GM18505 (cell line): ENCODE results near the gene CRACDL.
"Not testable (repeated sequence)": the region's sequence is repeated elsewhere in the genome, so short reads cannot be mapped to it uniquely, and the experiment has no call there.

Experiments used
- ATAC-seq: cut with Tn5 transposase; IDR thresholded peaks from one replicate; pipeline ENCODE4 v1.9.1; 2021; ENCODE audit not compliant: unreplicated experiment
- POLR2A ChIP-seq: IDR thresholded peaks from 4 replicates; pipeline ENCODE4 v1.6.1; 2011; ENCODE audit warnings: borderline replicate concordance; ENCODE audit not compliant: insufficient read depth, insufficient read length; ENCODE audit errors: extremely low read depth

The CRACDL gene

DNA sequence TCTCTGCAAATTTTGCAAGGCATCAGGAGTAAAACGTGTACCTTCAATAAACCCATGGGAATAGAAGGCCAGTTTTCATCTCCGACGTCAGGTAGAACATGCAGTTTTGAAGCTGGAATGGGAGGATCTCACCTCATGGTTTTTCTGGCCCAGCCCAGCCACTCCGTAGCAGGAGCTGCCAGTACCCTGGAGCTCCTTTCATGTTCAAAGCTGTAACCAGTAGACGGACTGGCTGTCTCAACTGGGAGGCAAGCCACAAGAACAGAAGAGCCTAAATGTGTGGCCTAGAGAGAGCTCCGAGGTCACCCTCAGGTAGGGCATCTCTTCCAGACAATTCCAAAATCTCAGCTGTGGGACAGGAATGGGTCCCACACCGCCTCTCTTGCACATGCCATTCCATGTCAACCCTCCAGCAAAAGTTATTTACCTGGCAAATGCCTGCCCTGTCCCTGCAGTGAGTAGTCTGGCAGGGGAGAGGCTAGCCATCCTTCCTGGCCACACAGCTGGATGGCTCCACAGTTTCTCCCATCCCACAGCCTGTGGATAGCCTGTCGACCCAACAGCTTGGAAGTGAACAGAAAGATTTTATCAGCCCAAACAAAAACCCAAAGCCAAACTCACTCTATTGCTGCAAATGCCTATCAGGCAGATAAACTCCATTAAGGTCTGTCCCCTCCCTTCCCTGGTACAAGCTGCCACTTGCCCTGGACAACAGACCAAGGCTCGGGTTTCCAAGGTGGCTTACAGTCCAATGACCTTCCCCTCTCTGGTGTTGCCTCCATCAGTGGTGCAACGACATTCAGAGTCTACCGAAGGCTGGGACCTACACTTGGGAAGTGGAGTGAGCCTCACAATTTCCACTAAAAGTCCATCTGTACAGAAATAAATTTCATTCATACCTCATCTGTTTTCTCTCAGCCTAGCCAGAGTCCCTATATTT lies 27.8 kb downstream of the CRACDL start:
- no peak for ATAC-seq
- TF ChIP-seq POLR2A = no peak

DNA sequence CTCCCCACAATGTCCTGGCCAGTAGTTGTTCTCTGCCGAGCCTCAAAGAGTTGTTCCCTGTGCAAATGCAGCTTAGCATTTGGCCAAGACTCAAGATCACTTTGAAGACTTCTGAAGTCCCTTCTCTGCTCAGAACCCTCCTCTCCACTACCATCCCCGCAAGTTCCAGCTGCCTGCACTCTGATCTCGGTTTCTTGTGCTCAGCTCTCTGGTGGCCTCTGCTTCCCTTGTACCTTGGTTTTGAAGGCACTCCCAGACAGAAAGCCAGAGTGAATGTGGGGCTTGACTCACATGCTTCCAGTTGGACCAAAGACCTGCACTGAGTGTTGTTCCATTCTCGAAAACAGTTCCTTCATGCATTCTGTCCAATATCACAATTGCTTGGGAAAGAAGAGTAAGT lies 28.6 kb downstream of the CRACDL start:
- no peak for ATAC-seq
- TF ChIP-seq POLR2A = no peak

DNA sequence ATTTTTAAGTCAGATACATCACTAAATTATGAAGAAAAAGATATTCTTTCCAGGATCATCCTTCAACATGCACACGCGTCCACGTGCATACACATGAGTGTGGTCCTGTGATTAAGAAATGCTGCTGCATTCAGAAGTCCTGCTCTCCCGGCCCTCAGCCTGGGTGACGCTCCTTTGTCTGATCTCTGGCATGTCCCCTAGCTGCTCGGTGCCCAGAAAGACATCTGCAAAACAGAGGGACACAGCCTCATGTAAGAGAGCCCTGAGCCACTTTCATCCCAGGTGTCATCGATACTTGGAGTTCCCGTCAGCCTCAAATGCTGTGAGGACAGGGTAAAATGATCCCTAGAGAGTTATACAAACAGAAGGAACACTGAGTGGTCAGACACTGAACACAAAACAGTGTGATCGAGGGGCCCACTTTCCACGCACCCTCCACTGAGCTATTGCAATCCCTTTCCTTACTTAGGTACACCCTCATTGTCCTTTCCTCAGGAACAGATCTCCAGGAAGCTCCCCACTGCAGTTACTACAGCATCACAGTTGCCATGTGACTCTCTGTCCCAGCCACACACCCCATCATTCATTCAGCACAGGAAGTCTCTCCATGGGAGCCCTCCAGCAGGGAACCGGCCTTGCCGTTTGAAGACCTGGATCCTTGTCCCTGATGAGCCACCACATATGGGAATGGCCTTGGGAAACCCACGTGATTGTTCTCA lies 32.1 kb downstream of the CRACDL start:
- TF ChIP-seq POLR2A = no peak
- ATAC-seq = no peak

DNA sequence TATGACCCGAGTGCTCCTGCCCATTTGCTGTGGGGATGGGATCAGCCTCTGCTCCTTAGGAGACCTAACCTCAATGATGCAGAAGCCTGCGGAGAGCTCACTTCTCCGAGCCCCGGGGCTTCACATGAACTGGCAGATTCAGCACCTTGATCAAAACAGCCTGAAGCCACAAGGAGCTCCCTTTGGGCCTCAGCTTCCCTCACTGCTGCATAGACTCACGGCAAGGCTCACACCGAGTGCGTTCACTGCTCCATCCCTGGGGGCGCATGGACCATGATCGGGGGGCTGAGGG lies 33.0 kb downstream of the CRACDL start:
- no peak for ATAC-seq
- TF ChIP-seq POLR2A = no peak

DNA sequence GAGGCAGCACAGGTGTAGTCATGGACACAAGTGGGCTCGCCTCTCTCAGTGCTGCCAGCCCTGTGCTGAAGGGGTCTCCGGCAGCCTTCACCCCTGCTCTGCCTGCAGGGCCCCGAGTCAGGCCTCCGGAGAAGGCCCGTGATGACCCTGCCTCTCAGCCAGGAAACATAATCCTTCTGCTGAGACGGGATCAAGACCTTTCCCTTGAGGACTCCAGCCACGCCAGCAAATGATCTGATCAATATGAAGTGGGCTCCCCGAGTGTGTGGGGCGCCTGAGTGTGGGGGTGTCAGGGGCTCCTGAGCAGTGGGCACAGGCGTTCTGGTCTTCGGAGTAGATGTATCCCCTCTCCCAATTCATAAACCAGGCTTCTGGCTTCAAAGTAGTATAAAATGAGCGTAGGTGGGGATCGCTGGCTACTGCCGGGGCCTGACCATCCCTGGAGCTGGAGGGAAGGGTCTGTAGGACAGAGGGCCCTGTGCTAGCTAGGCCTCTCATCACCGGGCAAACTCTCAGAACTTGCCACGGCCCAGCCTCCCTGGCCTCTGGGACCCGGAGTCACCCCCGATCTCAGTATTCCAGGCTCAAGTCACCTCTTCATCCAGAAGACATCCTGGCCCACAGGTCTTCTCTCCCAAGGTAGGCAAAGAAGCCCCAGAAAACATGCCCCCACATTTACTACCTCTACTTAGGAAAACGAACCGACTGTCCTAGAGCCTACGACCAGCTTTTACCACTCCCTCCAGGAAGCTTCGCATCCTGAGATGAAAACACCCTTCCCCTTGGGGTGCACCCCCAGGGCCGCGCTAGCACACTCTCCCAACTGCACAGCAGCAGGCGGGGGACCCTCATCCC lies 33.6 kb downstream of the CRACDL start:
- no peak for TF ChIP-seq POLR2A
- ATAC-seq = no peak

DNA sequence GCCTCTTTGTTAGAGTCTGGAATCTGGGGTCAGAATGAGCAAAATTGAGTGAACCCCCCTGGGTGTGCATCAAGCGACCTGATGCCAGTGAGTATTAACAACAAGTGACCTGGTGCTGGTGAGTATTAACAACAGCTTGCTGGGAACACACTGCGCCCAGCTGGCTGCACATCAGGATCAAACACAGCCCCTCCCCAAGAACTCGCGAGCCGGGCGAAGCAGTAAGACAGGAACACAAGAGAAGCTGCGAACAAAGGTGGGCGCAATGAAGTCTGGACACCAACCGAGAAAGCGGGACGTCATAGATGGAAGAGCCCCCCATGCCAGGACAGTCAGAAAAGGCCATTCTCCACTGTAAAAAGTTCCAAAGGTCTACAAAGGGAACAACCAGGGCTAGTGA lies 34.3 kb downstream of the CRACDL start:
- no peak for TF ChIP-seq POLR2A
- no peak for ATAC-seq

- no peak for ATAC-seq
These were observed 34.7 kb downstream of the CRACDL start for GRCh38 chr2:98901291-98901690.

DNA sequence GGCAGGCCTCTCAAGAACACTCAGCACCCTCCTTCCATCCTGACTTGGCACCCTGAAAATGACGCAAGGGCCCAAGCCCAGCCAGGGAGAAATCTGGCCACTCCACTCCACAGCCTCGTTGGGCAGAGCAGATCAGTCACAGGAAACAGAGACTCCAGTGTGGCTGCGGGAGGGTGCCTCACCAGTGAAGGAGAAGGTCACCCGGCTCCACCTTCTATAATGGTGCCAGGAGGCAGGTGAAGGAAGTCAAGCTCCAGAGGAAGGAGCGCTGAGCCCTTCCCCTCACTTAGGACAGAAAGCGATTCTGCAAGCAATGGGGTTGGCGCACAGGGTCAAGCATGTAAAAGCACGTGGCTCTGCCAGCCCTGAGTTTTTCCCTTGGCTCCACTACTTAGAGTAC lies 35.3 kb downstream of the CRACDL start:
- TF ChIP-seq POLR2A = no peak
- ATAC-seq = no peak

More at GRCh38 chr2:98901291-98901690, 34.7 kb downstream of the CRACDL start:
- no peak for TF ChIP-seq POLR2A

DNA sequence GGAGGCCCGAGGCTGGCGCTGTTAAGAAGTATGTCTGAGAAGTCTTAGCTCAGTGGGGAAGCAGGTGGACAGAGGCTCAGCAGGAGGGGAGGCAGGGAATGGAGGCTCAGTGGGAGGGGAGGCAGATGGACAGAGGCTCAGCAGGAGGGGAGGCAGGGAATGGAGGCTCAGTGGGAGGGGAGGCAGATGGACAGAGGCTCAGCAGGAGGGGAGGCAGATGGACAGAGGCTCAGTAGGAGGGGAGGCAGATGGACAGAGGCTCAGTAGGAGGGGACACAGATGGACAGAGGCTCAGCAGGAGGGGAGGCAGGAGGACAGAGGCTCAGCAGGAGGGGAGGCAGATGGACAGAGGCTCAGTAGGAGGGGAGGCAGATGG lies 36.3 kb downstream of the CRACDL start:
- ATAC-seq = not testable (repeated sequence)

DNA sequence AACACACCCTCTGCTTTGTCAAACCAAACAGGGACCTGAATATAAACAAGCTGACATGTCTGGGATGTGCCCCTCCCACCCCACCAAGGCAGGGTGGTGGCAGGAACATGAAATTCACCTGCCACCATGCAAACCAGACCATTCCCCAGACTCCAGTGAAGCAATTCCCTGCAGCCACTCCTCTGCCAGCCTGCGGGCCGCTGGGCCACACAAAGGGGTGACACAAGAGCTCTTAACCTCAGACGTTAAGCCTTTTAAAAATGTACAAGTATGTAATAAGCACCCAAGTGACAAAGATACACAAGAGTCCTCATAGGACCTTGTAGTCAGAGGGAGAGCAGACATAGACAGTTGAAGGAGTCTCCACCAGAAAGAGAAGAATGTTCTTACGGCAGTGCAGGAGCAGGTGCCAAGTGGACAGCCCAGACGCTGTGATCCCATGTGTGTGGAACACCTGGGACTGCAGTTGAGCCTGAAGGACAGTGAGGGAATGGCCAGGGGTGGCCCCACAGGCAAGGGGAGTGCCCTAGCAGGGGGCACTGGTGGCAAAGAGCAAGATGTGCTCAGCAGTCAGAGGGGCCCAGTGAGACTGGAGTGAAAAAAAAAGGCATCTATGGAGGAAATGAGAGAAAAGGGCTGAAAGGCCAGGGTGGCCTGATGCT lies 36.9 kb downstream of the CRACDL start:
- no peak for ATAC-seq
- TF ChIP-seq POLR2A = no peak

DNA sequence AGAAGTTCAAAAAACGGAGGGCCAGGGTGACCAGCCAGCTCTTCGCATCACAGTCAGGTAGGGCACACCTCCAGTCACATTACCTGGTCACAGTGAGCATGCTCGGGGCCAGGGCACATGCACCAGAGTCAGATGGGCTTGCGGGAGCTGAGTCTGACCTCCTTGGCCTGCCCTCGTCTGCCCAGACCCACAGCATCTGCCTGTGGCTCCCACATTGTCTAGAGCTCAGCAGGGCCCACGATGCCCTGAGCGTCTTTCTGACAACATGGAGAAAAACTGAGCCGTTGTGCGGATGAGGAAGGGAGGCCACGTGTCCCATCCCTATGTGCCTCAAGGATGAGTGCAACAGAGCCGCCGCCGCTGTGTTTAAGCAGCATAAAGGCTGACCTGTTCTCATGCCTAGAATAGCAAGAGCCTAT lies 37.6 kb downstream of the CRACDL start:
- no peak for TF ChIP-seq POLR2A
- ATAC-seq = no peak

GRCh38 chr2:98897746-98898145 lies 38.3 kb downstream of the CRACDL start:
- no peak for ATAC-seq
- TF ChIP-seq POLR2A = no peak

GRCh38 chr2:98896944-98897343 lies 39.1 kb downstream of the CRACDL start:
- no peak for ATAC-seq
- no peak for TF ChIP-seq POLR2A

DNA sequence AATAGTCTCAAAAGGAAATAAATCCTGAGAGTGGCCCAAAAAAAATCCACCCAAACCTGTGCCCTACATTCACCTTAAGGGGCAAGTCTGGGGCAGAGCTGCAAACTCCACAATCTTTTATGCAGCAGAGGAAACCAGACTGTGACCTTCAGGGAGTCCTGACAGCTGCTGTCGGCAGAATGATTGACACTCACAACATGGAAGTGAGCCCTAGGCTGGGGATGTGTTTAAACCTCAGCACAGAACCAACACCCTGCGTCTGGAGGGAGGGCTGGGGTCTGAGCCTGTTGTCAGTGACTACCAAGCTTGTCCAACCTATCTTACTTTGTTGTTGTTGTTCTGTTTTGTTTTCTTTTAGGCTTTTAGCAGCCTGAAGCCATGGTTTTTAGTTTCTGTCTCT lies 39.6 kb downstream of the CRACDL start:
- TF ChIP-seq POLR2A = no peak
- no peak for ATAC-seq

GRCh38 chr2:98895901-98896300 lies 40.1 kb downstream of the CRACDL start:
- no peak for ATAC-seq
- TF ChIP-seq POLR2A = no peak
